Transverse colon (tissue), 4 donors: ENCODE measurements around the gene LRP1.

Experiments used
- CTCF ChIP-seq, 5 experiments: fragments of 200-600 bp in 3 of 5; fragments of 450-650 bp in 2 of 5; sonication (generic) in 3 of 5; IDR thresholded peaks; 1 replicate in 2 of 5; 2 replicates in 3 of 5; pipeline ENCODE4 v1.5.1; 2016 to 2017; ENCODE audit warnings: antibody characterized with exemption in 5 of 5, inconsistent platforms in 3 of 5, mild to moderate bottlenecking in 2 of 5, moderate library complexity in 1 of 5
- EP300 ChIP-seq: sonication (generic); formaldehyde crosslinking; IDR thresholded peaks from one replicate; pipeline ENCODE4 v1.6.1; 2017; ENCODE audit warnings: antibody characterized with exemption, low read depth
- POLR2A ChIP-seq: fragments of 450-650 bp; IDR thresholded peaks from one replicate; pipeline ENCODE4 v1.6.1; 2016; ENCODE audit warnings: antibody characterized with exemption, mild to moderate bottlenecking, moderate library complexity
- POLR2AphosphoS5 ChIP-seq, 3 donors: sonication (generic); formaldehyde crosslinking; IDR thresholded peaks; one replicate each; pipeline ENCODE4 v1.6.1; 2016; ENCODE audit warnings: antibody characterized with exemption in 3 of 3

GRCh38 chr12:57239587-57240065, 111.3 kb downstream of the LRP1 start:
- TF ChIP-seq CTCF (IDR thresholded peaks at IDR 0.05) = no peak
- TF ChIP-seq POLR2AphosphoS5 (IDR thresholded peaks at IDR 0.05) = no peak
- no peak for TF ChIP-seq POLR2A
- no peak for TF ChIP-seq EP300
